Lung (tissue), 12 donors: ENCODE measurements around the gene NFAM1. TPM values are rescaled to one million over a fixed set of nuclear protein-coding genes. Genes with fewer than 3 reads are reported as not detected.

Experiments used
- ATAC-seq: fragments of 200-7000 bp; cut with Tn5 transposase; one replicate; pipeline ENCODE4 v1.9.1; 2020; ENCODE audit warnings: moderate number of reproducible peaks; ENCODE audit not compliant: insufficient read depth, low FRiP score
- DNase-seq, 3 donors: peaks; one replicate each; pipeline ENCODE4 v3.0.0-alpha.2; 2013 to 2017
- H3K27ac ChIP-seq, 2 donors: one replicate each; pipeline ENCODE4 v1.5.1; 2013; ENCODE audit warnings: mild to moderate bottlenecking in 2 of 2, moderate library complexity in 2 of 2, control low read depth in 1 of 2, inconsistent platforms in 1 of 2, low read depth in 1 of 2, low read length in 1 of 2
- H3K27me3 ChIP-seq, 3 donors: one replicate each; pipeline ENCODE4 v1.5.1; 2013; ENCODE audit warnings: low read length in 2 of 3; ENCODE audit not compliant: control insufficient read depth in 3 of 3, insufficient read depth in 3 of 3
- H3K36me3 ChIP-seq, 4 donors: one replicate each; pipeline ENCODE4 v1.5.1; 2013; ENCODE audit warnings: low read length in 4 of 4, mild to moderate bottlenecking in 1 of 4, moderate library complexity in 1 of 4; ENCODE audit not compliant: control insufficient read depth in 4 of 4, insufficient read depth in 4 of 4
- H3K4me1 ChIP-seq, 5 donors: one replicate each; pipeline ENCODE4 v1.5.1; 2013; ENCODE audit warnings: low read length in 5 of 5, mild to moderate bottlenecking in 2 of 5, moderate library complexity in 1 of 5; ENCODE audit not compliant: control insufficient read depth in 5 of 5, insufficient read depth in 5 of 5
- H3K4me3 ChIP-seq: one replicate; pipeline ENCODE4 v1.5.1; 2013; ENCODE audit warnings: mild to moderate bottlenecking, control low read depth, moderate library complexity
- H3K9ac ChIP-seq, 2 donors: one replicate each; pipeline ENCODE4 v1.5.1; 2013; ENCODE audit warnings: low read length in 2 of 2, control low read depth in 1 of 2; ENCODE audit not compliant: insufficient read depth in 1 of 2
- H3K9me3 ChIP-seq, 4 donors: one replicate each; pipeline ENCODE4 v1.5.1; 2013; ENCODE audit warnings: low read length in 3 of 4, mild to moderate bottlenecking in 1 of 4, moderate library complexity in 1 of 4; ENCODE audit not compliant: control insufficient read depth in 4 of 4, insufficient read depth in 3 of 4
- CTCF ChIP-seq: IDR thresholded peaks from 2 replicates; pipeline ENCODE4 v1.5.1; 2012; ENCODE audit warnings: mild to moderate bottlenecking; ENCODE audit errors: control extremely low read depth, extremely low read depth
- WGBS, 2 donors: extraction: QIAGEN DNeasy Blood & Tissue Kit; methylation state at CpG; one replicate each; pipeline ENCODE4 v1.1.7; 2013; 5-methylcytosine and 5-hydroxymethylcytosine counted together
- polyA plus RNA-seq, 2 donors: library from polyadenylated mRNA; stranded (reverse); fragments of 200-250 nt; gene quantifications; one replicate each; pipeline ENCODE4 v1.2.1, GENCODE V29; 2013
- total RNA-seq, 2 donors: library from RNA; depleted of rRNA in 1 of 2; stranded (reverse); fragments of >200 nt in 1 of 2; gene quantifications; one replicate each; pipeline ENCODE4 v1.2.1, GENCODE V29; 2014 to 2021
- donor health status: control.
- donor health status: control.
- donor health status: Bipolar disorder and iron deficiency.
- donor health status: healthy.
- donor health status: DM: yes; HTN: yes; CAD: no.

NFAM1 gene
- total and polyA plus RNA-seq, 4 donors: 2.2 to 24.6 (median 9.0) TPM

DNA sequence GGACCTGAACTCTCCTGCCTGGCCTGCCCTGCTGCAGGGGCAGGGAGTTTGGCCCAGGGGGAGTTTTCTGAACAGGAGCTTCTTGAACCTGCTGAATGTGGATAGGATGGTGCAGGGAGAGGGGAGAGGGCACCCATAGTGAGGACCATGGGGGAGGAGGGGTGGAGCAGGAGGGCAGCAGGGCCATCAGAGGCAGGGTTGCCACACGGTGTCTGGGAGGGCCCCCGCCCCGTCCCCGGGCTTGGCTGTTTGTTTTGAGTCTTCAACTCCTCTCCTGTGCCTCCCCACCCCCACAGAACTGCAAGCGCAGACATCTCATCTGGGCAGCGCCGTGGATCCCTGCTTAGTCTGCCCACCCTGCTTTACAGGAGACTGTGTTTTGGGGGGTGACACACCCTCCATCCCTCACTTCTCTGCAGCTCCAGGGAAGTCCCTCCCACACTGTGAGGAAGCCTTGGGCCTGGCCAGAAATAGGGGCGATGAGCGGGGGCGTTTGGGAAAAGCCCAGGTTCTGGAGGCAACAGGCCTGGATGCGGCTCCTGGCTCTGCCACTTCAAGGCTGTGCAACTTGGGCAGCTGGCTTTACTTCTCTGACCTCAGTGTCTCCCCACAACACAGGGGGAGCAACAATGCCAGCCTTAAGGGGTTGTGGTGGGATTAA is 14.4 kb downstream of the NFAM1 start:
- DNase-seq (no peak), ATAC-seq (no peak)
- Histone ChIP-seq H3K36me3 (no peaks in the 10 kb centered on the region), H3K27me3 (no peaks in the 10 kb centered on the region), H3K9ac (no peak overlapping the region), H3K4me3 (no peak overlapping the region), H3K4me1 (peaks cover 0 to 8% (median 0%) of the 10 kb centered on the region in 5 donors), H3K27ac (no peak overlapping the region), H3K9me3 (no peaks in the 10 kb centered on the region)
- WGBS, 2 donors: 75 to 84% methylated on average over 11 of the region's 11 CpGs
- no peak for TF ChIP-seq CTCF

- H3K27me3 ChIP-seq: no peaks in the 10 kb centered on the region
- no peaks in the 10 kb centered on the region for H3K9me3 ChIP-seq
- no peak for TF ChIP-seq CTCF
- no peak overlapping the region for H3K27ac ChIP-seq
- DNase-seq (no peak), ATAC-seq (no peak)
- 88 to 91% methylated on average over 18 of the region's 18 CpGs for WGBS, 2 donors
- H3K4me1 ChIP-seq: peaks cover 0 to 8% (median 0%) of the 10 kb centered on the region in 5 donors
- H3K36me3 ChIP-seq: no peaks in the 10 kb centered on the region
- no peak overlapping the region for H3K4me3 ChIP-seq
- no peak overlapping the region for H3K9ac ChIP-seq
Observed at GRCh38 chr22:42416671-42417230, 15.5 kb downstream of the NFAM1 start.

GRCh38 chr22:42414565-42415303 is 17.5 kb downstream of the NFAM1 start:
- H3K36me3 ChIP-seq: peaks cover 0 to 3% (median 0%) of the 10 kb centered on the region in 4 donors
- H3K4me1 ChIP-seq: peaks cover 0 to 8% (median 0%) of the 10 kb centered on the region in 5 donors
- H3K9ac ChIP-seq: no peak overlapping the region
- no peak overlapping the region for H3K27ac ChIP-seq
- DNase-seq (no peak), ATAC-seq (no peak)
- no peak for TF ChIP-seq CTCF
- H3K4me3 ChIP-seq: no peak overlapping the region
- H3K9me3 ChIP-seq: no peaks in the 10 kb centered on the region
- 64 to 68% methylated on average over 17 of the region's 17 CpGs for WGBS, 2 donors
- no peaks in the 10 kb centered on the region for H3K27me3 ChIP-seq
